HepG2 (cell line): Measurements from ENCODE around the gene RBM11. TPM values are rescaled to one million over a fixed set of nuclear protein-coding genes. Genes with fewer than 3 reads are reported as not detected.

ENCODE experiments used
- ATAC-seq: fragments of 200-7000 bp; cut with Tn5 transposase; 3 replicates; pipeline ENCODE4 v1.9.1; 2020; ENCODE audit warnings: mild to moderate bottlenecking, moderate library complexity
- BruUV-seq: library from RNA; stranded (reverse); fragments of 400-500 nt; replicated peaks from 2 replicates; lab custom pipeline; 2021; lab: Mats Ljungman, UMichigan
- CTCF ChIA-PET: fragments of 300-600 bp; formaldehyde crosslinking; extraction: SDS; loops from one replicate; lab custom pipeline; 2021; ENCODE audit warnings: low total read pairs, inconsistent platforms, low intra/inter-chr PET ratio; lab: Yijun Ruan, JAX
- POLR2A ChIA-PET: fragments of 350-600 bp; sonication (Branson Sonifier 250); formaldehyde crosslinking; loops from one replicate; lab custom pipeline; 2020; ENCODE audit warnings: antibody characterized with exemption, inconsistent platforms; lab: Yijun Ruan, JAX
- DNase-seq: peaks from one replicate; pipeline ENCODE4 v3.0.0-alpha.2; 2015; ENCODE audit warnings: low spot score
- FAIRE-seq: peaks from 3 replicates; lab custom pipeline; 2011; peaks lifted over from hg19 to GRCh38; lab: Jason Lieb, UNC
- H2AFZ ChIP-seq: one replicate; pipeline ENCODE4 v1.6.1; 2011; ENCODE audit warnings: low read length, inconsistent platforms
- H3K27ac ChIP-seq: fragments of 300-600 bp; 3 replicates; pipeline ENCODE4 v1.8.0; 2011; ENCODE audit warnings: mixed run types, mild to moderate bottlenecking, mixed read lengths, low read length, inconsistent platforms; ENCODE audit not compliant: insufficient read depth; ENCODE audit errors: extremely low read length
- H3K27me3 ChIP-seq, 2 experiments: fragments of 200-600 bp in 1 of 2; 2 replicates in 1 of 2; 3 replicates in 1 of 2; pipeline versions ENCODE4 v1.6.0 to v1.8.0; 2011; ENCODE audit warnings: low read length in 2 of 2, mild to moderate bottlenecking in 2 of 2, moderate library complexity in 2 of 2, inconsistent platforms in 1 of 2; ENCODE audit not compliant: insufficient read depth in 2 of 2, control insufficient read depth in 1 of 2
- H3K36me3 ChIP-seq, 2 experiments: fragments of 200-600 bp in 1 of 2; replicated peaks in 1 of 2; 2 replicates in 1 of 2; 3 replicates in 1 of 2; pipeline versions ENCODE4 v1.5.1 to v1.8.0; 2011; ENCODE audit warnings: low read length in 2 of 2, inconsistent platforms in 1 of 2; ENCODE audit not compliant: insufficient read depth in 2 of 2, control insufficient read depth in 1 of 2
- H3K4me1 ChIP-seq: 2 replicates; pipeline ENCODE4 v1.5.1; 2012; ENCODE audit warnings: low read length, inconsistent platforms; ENCODE audit not compliant: insufficient read depth
- H3K4me2 ChIP-seq: 2 replicates; pipeline ENCODE4 v1.6.0; 2011; ENCODE audit warnings: low read depth, low read length, inconsistent platforms
- H3K4me3 ChIP-seq, 3 experiments: fragments of 200-600 bp in 1 of 3; sonication (generic), shearing (Covaris generic) in 1 of 3; replicated peaks in 1 of 3; 2 replicates each; pipeline ENCODE4 v1.5.1; 2011 to 2016; ENCODE audit warnings: low read length in 3 of 3, inconsistent platforms in 2 of 3, low read depth in 2 of 3, mild to moderate bottlenecking in 2 of 3, control low read depth in 1 of 3, mixed read lengths in 1 of 3; ENCODE audit not compliant: insufficient read depth in 1 of 3
- H3K79me2 ChIP-seq: one replicate; pipeline ENCODE4 v1.6.1; 2011; ENCODE audit warnings: low read length, inconsistent platforms; ENCODE audit not compliant: insufficient read depth
- H3K9ac ChIP-seq: 2 replicates; pipeline ENCODE4 v1.6.0; 2011; ENCODE audit warnings: mild to moderate bottlenecking, low read depth, low read length, inconsistent platforms; ENCODE audit not compliant: insufficient read depth
- H3K9me3 ChIP-seq: 2 replicates; pipeline ENCODE4 v1.5.1; 2012; ENCODE audit warnings: mild to moderate bottlenecking, low read length
- H4K20me1 ChIP-seq: 2 replicates; pipeline ENCODE4 v1.6.0; 2011; ENCODE audit warnings: inconsistent platforms, mild to moderate bottlenecking, low read length, moderate library complexity; ENCODE audit not compliant: insufficient read depth
- JARID2 ChIP-seq: sonication (generic); formaldehyde crosslinking; IDR thresholded peaks from 2 replicates; pipeline ENCODE4 v1.8.1; 2023; ENCODE audit warnings: missing genetic modification reagents, inconsistent platforms; ENCODE audit not compliant: insufficient replicate concordance
- PLRG1 ChIP-seq: fragments of 450-650 bp; conservative IDR thresholded peaks from 2 replicates; pipeline ENCODE4 v1.6.1; 2016
- SPEN ChIP-seq: sonication (generic); formaldehyde crosslinking; IDR thresholded peaks from 2 replicates; pipeline ENCODE4 v1.5.1; 2020; ENCODE audit warnings: low read depth, mild to moderate bottlenecking, missing genetic modification reagents
- TRAFD1 ChIP-seq: sonication (generic); formaldehyde crosslinking; IDR thresholded peaks from 2 replicates; pipeline ENCODE4 v1.5.1; 2020; ENCODE audit warnings: missing genetic modification reagents, mild to moderate bottlenecking, borderline replicate concordance
- ZBTB46 ChIP-seq: sonication (generic); formaldehyde crosslinking; IDR thresholded peaks from 2 replicates; pipeline ENCODE4 v1.4.0; 2020; ENCODE audit warnings: mild to moderate bottlenecking, missing genetic modification reagents, borderline replicate concordance
- ZNF383 ChIP-seq: sonication (generic); formaldehyde crosslinking; IDR thresholded peaks from 2 replicates; pipeline ENCODE4 v1.4.0; 2020; ENCODE audit warnings: missing genetic modification reagents, mild to moderate bottlenecking, borderline replicate concordance
- WGBS: methylation state at CpG from one replicate; pipeline ENCODE4 v1.1.6; 2017; ENCODE audit warnings: low lambda C conversion rate; 5-methylcytosine and 5-hydroxymethylcytosine counted together
- in situ Hi-C: cut with HindIII; loops from 2 replicates; pipeline ENCODE4 v1.10.0; 2017; ENCODE audit warnings: low pct_unique_long_range_greater_than_20kb; ENCODE audit not compliant: extremely low pct_ligation_motif_present
- intact Hi-C: fragments of 100-400 bp; cut with micrococcal nuclease; formaldehyde crosslinking; loops from one replicate; pipeline ENCODE4 v1.10.0; 2022; ENCODE audit not compliant: unreplicated experiment
- polyA plus RNA-seq, 8 experiments: library from polyadenylated mRNA; depleted of rRNA in 3 of 8; stranded (reverse) in 7 of 8; unstranded in 1 of 8; fragments of >200 nt; fragmentation: Illumina TruSeq in 4 of 8; extraction: Trizol in 4 of 8; gene quantifications; 2 replicates each; pipeline versions ENCODE4 v1.2.1 to v1.2.3, GENCODE V29; 2011 to 2016; ENCODE audit warnings: low read depth in 4 of 8, missing spikeins in 1 of 8, mixed read lengths in 1 of 8; ENCODE audit not compliant: insufficient read depth in 1 of 8
- total RNA-seq, 5 experiments: library from RNA; depleted of rRNA; stranded (reverse); fragments of >200 nt; fragmentation: Illumina TruSeq; extraction: Trizol; gene quantifications; 2 replicates each; pipeline ENCODE4 v1.2.3, GENCODE V29; 2016; ENCODE audit warnings: low read depth in 1 of 5

The RBM11 gene
- total and polyA plus RNA-seq, 2 of the 13 experiments (the other 11 are each of a cell fraction or from before 2014, with no cell fraction given): 0.24 to 0.26 TPM

- TF ChIP-seq ZBTB46 (CRISPR knock-in tag) (no peak), ZNF383 (CRISPR knock-in tag) (no peak), PLRG1 (no peak)
Observed at GRCh38 chr21:14270631-14271030, 54.7 kb downstream of the RBM11 start (continued).

- in situ Hi-C loops: loop anchor here (25.0 kb wide), 1 partner anchor 1316 kb away; no protein-coding TSS in a partner anchor
- Histone ChIP-seq H3K79me2 (no peaks in the 10 kb centered on the region), H3K27me3 (peaks cover 0 to 21% of the 10 kb centered on the region in 2 experiments; a peak in 4 of 5 replicates), H3K4me3 (no peak overlapping the region), H3K4me2 (no peak overlapping the region), H3K9ac (no peak overlapping the region), H3K4me1 (no peaks in the 10 kb centered on the region), H4K20me1 (no peaks in the 10 kb centered on the region), H3K9me3 (no peaks in the 10 kb centered on the region), H2AFZ (no peak overlapping the region), H3K36me3 (no peaks in the 10 kb centered on the region), H3K27ac (no peak overlapping the region)
- ATAC-seq (no peak), DNase-seq (no peak), FAIRE-seq (no peak)
- no TSS peak for BruUV-seq
- TF ChIP-seq JARID2 (CRISPR knock-in tag) (no peak), TRAFD1 (CRISPR knock-in tag) (no peak), SPEN (CRISPR knock-in tag) (no peak)
- ChIA-PET POLR2A (no interaction called here), CTCF (no interaction called here)
- WGBS: 31% methylated on average over 3 of the region's 3 CpGs
- intact Hi-C loops: no loop called here
Observed at GRCh38 chr21:14271053-14271452, 55.1 kb downstream of the RBM11 start.
